Mucosa of descending colon (tissue), 3 donors: Measurements from ENCODE around the gene FAM53B. TPM values are rescaled to one million over a fixed set of nuclear protein-coding genes. Genes with fewer than 3 reads are reported as not detected.
"Not testable (repeated sequence)": the region's sequence is repeated elsewhere in the genome, so short reads cannot be mapped to it uniquely, and the experiment has no call there.

ENCODE experiments used
- ATAC-seq: fragments of 200-7000 bp; cut with Tn5 transposase; one replicate; pipeline ENCODE4 v1.9.1; 2020; ENCODE audit warnings: mild to moderate bottlenecking, moderate library complexity
- DNase-seq, 3 donors: peaks; one replicate each; pipeline ENCODE4 v3.0.0-alpha.2; 2020
- H3K36me3 ChIP-seq: fragments of 200-600 bp; one replicate; pipeline ENCODE4 v1.8.0; 2021; ENCODE audit warnings: low read depth, mild to moderate bottlenecking
- H3K4me1 ChIP-seq: fragments of 200-600 bp; one replicate; pipeline ENCODE4 v1.8.0; 2021; ENCODE audit warnings: low read depth, mild to moderate bottlenecking
- H3K4me3 ChIP-seq: fragments of 200-600 bp; one replicate; pipeline ENCODE4 v1.8.0; 2021; ENCODE audit warnings: mild to moderate bottlenecking
- H3K9me3 ChIP-seq: fragments of 200-600 bp; one replicate; pipeline ENCODE4 v1.8.0; 2021; ENCODE audit warnings: mild to moderate bottlenecking
- intact Hi-C, 2 donors: fragments of 100-400 bp; cut with DNase I in 1 of 2; cut with micrococcal nuclease in 1 of 2; formaldehyde crosslinking; loops; one replicate each; pipeline versions ENCODE4 v1.11.0 to v1.11.1; 2022; cut with DNase I, micrococcal nuclease
- total RNA-seq, 3 donors: library from RNA; stranded (reverse); fragmentation: NEBNext Ultra II Directional in 2 of 3; extraction: Animal tissue kit (Norgen Biotek cat#: 25700) in 2 of 3; gene quantifications; one replicate each; pipeline versions ENCODE4 v1.2.1 to v1.2.4, GENCODE V29; 2021 to 2023
- TF ChIP-seq, protein P1 (sequence below): fragments of 200-600 bp; IDR thresholded peaks from one replicate; pipeline ENCODE4 v1.8.0; 2022; ENCODE audit warnings: antibody characterized with exemption, mild to moderate bottlenecking
- donor health status: DM: no; HTN: no; CAD: no; lungs with moderate emphysema.
- donor health status: DM: no; HTN: no; CAD: no.
- donor health status: DM: no; HTN: yes; CAD: no.

Gene FAM53B
- total RNA-seq, 3 donors from 2014 or later, result 37.2 to 48.0 (median 44.2) TPM

DNA sequence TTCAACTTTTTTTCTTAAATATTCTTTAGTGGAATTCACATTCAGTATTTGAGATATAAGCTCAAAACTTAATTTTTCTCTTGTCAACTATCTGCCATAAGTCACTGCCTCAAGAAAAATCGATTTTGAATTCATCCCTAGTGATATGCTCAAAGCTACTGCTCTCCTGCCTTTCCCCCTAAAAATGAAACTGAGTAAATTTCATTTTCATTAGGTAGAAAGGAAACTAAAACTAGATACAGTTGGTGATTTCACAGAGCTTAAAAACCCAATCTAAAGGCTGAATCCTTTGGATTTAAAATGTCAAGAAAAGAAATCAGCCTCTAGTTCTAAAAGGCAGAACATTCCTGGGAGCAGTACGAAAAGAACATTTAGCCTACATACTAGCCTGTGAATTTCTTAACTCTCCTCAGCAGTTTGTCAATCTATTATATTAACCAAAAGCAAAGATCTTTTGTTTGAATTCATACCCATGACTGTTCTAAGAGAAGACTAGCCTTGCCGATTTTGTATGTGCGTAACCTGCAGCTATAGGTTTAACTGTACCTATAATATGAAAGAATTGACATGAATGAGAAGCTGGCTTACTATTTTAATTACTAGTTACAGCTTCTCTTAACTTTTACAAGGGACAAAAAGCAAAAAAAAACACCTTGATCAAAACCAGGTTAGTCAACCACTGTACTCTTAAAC lies 4.9 kb upstream of the FAM53B start:
- Histone ChIP-seq H3K4me3 (no peak overlapping the region), H3K4me1 (peaks cover 19% of the 10 kb centered on the region), H3K9me3 (no peaks in the 10 kb centered on the region), H3K36me3 (no peaks in the 10 kb centered on the region)
- no peak for DNase-seq
- intact Hi-C loops, result loop anchor here (5.0 to 10.0 kb wide), 2 partner anchors 104 to 217 kb away; no protein-coding TSS in a partner anchor
- TF ChIP-seq, protein P1, sequence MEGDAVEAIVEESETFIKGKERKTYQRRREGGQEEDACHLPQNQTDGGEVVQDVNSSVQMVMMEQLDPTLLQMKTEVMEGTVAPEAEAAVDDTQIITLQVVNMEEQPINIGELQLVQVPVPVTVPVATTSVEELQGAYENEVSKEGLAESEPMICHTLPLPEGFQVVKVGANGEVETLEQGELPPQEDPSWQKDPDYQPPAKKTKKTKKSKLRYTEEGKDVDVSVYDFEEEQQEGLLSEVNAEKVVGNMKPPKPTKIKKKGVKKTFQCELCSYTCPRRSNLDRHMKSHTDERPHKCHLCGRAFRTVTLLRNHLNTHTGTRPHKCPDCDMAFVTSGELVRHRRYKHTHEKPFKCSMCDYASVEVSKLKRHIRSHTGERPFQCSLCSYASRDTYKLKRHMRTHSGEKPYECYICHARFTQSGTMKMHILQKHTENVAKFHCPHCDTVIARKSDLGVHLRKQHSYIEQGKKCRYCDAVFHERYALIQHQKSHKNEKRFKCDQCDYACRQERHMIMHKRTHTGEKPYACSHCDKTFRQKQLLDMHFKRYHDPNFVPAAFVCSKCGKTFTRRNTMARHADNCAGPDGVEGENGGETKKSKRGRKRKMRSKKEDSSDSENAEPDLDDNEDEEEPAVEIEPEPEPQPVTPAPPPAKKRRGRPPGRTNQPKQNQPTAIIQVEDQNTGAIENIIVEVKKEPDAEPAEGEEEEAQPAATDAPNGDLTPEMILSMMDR, result no peak
- no peak for ATAC-seq

DNA sequence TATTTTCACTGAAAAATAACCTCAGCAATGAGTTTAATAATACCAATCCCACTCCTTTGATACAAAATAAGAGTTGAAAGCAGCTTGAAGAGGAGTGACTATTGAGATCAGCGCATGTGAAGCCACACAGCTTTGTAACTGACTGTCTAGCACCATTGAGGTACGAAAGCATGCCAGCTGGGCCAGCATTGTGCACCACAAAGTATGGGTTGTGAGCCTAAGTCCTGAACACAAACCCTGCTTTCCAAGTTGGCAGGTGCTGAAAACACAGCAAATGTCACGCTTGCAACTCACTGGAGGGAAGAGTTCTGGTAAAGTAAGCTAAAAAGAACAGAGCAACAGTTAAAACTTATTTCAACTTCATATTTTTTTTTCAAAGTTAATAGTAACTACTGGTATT lies 4.0 kb upstream of the FAM53B start:
- intact Hi-C loops, result loop anchor here (5.0 to 10.0 kb wide), 2 partner anchors 103 to 216 kb away; no protein-coding TSS in a partner anchor
- TF ChIP-seq, protein P1, result no peak
- peaks cover 19% of the 10 kb centered on the region for H3K4me1 ChIP-seq
- H3K36me3 ChIP-seq, result no peaks in the 10 kb centered on the region
- DNase-seq (peak in 2 of 3 donors; percentile 33 to 50), ATAC-seq (no peak)
- H3K4me3 ChIP-seq, result no peak overlapping the region
- no peaks in the 10 kb centered on the region for H3K9me3 ChIP-seq

DNA sequence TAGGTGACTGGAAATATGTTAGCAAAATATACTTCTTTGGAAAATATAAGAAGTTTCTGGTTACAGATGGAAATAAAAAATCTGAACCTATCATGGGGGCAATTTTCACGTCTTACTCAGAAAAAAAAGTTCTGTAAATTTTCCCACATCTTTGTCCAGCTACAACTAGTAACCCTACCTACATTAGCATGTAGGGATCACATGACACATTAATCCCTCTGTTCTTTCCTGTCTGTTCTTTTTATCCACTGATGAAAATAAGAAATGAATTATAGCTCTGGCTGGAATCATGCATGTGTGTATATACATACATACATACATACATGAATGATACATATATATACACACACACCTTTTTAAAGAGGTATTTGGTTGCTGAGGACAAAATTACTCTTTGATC lies 3.6 kb upstream of the FAM53B start:
- Histone ChIP-seq H3K4me3 (no peak overlapping the region), H3K36me3 (no peaks in the 10 kb centered on the region), H3K4me1 (peaks cover 19% of the 10 kb centered on the region), H3K9me3 (no peaks in the 10 kb centered on the region)
- no peak for DNase-seq
- TF ChIP-seq, protein P1, result no peak
- intact Hi-C loops, result loop anchor here (5.0 to 10.0 kb wide), 2 partner anchors 103 to 215 kb away; no protein-coding TSS in a partner anchor
- no peak for ATAC-seq

DNA sequence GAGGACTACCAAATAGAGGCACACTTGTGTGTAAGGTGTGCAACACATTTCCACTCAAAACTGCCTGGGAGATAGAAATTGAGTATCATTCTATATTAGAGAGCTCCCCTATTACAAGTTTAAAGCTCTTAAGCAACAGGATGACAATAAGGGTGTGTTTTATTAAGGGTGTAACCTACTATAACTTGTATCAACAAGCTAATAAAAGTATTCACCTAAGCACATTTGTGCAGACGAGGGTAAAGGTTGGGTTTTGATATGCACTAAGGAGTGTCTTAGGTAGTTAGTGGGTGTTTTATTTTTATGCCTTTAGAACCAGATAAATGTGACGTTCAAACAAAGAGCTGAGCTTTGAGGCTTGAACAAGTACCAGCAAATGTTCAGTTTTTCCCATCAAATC lies 2.8 kb upstream of the FAM53B start:
- intact Hi-C loops, result loop anchor here (5.0 to 10.0 kb wide), 2 partner anchors 102 to 215 kb away; no protein-coding TSS in a partner anchor
- H3K9me3 ChIP-seq, result no peaks in the 10 kb centered on the region
- H3K4me3 ChIP-seq, result no peak overlapping the region
- TF ChIP-seq, protein P1, result no peak
- peak; percentile 67 for ATAC-seq
- no peaks in the 10 kb centered on the region for H3K36me3 ChIP-seq
- peaks cover 25% of the 10 kb centered on the region for H3K4me1 ChIP-seq
- peak in 1 of 3 donors; percentile 52 for DNase-seq

DNA sequence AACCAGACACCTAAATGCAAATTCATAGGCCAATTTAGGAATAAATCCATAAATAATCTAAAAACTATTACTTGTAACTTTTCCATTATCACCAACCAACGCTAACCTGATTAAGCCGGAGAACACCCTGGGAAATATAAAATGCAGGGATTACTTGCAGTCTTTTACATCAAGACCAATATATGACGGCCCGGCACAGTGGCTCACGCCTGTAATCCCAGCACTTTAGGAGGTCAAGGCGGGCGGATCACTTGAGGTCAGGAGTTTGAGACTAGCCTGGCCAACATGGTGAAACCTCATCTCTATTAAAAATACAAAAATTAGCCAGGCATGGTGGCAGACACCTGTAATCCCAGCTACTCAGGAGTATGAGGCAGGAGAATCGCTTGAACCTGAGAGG lies 2.3 kb upstream of the FAM53B start:
- H3K9me3 ChIP-seq, H3K4me3 ChIP-seq, H3K36me3 ChIP-seq, ATAC-seq: not testable (repeated sequence)
- peaks cover 31% of the 10 kb centered on the region for H3K4me1 ChIP-seq
- DNase-seq, result peak in 1 of 3 donors; percentile 37
- intact Hi-C loops, result loop anchor here (5.0 to 10.0 kb wide), 2 partner anchors 102 to 214 kb away; no protein-coding TSS in a partner anchor

DNA sequence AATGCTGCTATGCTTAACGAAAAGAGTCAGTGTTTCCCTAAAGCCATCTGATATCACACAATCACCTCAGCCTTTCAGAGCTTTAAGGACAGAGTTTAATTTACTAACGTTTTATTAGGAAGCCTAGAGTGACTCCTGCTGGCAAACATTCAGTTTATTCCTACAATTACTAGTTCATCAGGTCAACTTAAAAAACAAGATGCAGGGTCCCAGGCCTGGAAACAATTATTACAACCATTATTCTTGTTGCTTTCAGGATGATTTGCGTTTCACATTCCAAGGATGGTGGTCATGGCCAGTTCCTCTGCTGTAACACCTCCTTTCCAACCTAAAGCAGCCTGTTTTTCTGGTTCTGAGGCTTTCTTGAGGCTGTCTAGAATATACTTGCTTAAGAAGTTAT lies 1.5 kb upstream of the FAM53B start:
- H3K4me1 ChIP-seq, result peaks cover 37% of the 10 kb centered on the region
- ATAC-seq, result no peak

More for the DNA sequence above, 1.5 kb upstream of the FAM53B start:
- TF ChIP-seq, protein P1, result no peak
- H3K9me3 ChIP-seq, result no peaks in the 10 kb centered on the region
- intact Hi-C loops, result loop anchor here (5.0 to 10.0 kb wide), 2 partner anchors 101 to 213 kb away; no protein-coding TSS in a partner anchor
- no peaks in the 10 kb centered on the region for H3K36me3 ChIP-seq
- no peak overlapping the region for H3K4me3 ChIP-seq
- DNase-seq, result peak in 1 of 3 donors; percentile 62
